NT2/D1 (cell line): Measurements from ENCODE around the gene RAB31.

Experiments
- SUZ12 ChIP-seq: IDR thresholded peaks from 2 replicates; pipeline ENCODE4 v1.6.1; 2011; ENCODE audit not compliant: insufficient read length, insufficient read depth; ENCODE audit errors: extremely low read depth
- YY1 ChIP-seq: IDR thresholded peaks from 2 replicates; pipeline ENCODE4 v1.6.1; 2011; ENCODE audit not compliant: insufficient read length, insufficient read depth
- ZNF274 ChIP-seq: IDR thresholded peaks from 2 replicates; pipeline ENCODE4 v1.6.1; 2011; ENCODE audit warnings: mild to moderate bottlenecking, low read depth, low read length

DNA sequence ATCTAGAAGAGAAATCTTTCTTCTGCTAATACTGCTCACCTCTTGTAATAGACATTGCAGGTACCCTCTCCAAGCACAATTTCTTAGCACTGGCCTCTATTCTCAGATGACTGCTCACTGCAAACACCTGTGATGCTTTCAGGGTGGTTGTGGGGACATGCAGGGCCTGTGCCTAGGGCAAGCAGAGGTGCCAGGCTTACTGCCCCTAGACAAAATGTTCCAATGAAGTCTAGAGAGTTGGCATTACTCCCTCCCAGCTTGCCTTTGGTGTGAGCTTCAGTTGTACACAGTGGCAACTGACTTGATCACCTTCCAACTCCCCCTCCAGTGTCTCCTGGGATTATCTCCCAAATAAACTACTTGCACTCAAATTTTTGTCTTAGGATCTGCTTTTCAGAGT is 164.7 kb downstream of the RAB31 start:
- TF ChIP-seq ZNF274, result no peak
- TF ChIP-seq YY1, result no peak
- no peak for TF ChIP-seq SUZ12
